HG02840 (cell line): Measurements from ENCODE around the gene KIRREL2.
"Not testable (repeated sequence)": the region's sequence is repeated elsewhere in the genome, so short reads cannot be mapped to it uniquely, and the experiment has no call there.

Experiments used
- ATAC-seq: cut with Tn5 transposase; IDR thresholded peaks from one replicate; pipeline ENCODE4 v1.9.1; 2021; ENCODE audit warnings: mild to moderate bottlenecking, moderate library complexity, moderate number of reproducible peaks; ENCODE audit not compliant: unreplicated experiment, low FRiP score

Gene KIRREL2

DNA sequence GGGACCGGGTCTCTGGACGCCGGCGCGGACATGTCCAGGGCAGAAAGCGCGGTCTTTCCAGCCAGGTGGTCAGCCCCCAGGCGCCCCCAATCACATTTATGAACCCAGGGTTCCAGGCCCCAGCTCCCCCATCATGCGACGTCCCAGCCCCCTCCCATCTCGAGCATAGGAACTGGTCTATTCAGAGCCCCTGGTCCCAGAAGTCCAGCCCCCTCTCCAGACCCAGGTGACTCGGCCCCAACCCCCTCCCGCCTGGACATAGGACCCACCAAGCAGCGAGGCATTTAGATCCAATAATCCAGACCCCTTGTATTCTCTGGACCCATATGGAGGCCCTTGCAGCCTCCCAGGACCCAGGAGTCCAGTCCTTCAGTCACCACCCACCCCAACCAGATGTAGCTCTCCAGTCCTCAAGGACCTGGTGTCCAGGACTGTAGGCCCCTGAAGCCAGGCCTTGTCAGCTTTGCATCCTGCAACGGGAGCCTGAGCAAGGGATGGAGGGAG is 12.2 kb downstream of the KIRREL2 start:
- ATAC-seq, result no peak

DNA sequence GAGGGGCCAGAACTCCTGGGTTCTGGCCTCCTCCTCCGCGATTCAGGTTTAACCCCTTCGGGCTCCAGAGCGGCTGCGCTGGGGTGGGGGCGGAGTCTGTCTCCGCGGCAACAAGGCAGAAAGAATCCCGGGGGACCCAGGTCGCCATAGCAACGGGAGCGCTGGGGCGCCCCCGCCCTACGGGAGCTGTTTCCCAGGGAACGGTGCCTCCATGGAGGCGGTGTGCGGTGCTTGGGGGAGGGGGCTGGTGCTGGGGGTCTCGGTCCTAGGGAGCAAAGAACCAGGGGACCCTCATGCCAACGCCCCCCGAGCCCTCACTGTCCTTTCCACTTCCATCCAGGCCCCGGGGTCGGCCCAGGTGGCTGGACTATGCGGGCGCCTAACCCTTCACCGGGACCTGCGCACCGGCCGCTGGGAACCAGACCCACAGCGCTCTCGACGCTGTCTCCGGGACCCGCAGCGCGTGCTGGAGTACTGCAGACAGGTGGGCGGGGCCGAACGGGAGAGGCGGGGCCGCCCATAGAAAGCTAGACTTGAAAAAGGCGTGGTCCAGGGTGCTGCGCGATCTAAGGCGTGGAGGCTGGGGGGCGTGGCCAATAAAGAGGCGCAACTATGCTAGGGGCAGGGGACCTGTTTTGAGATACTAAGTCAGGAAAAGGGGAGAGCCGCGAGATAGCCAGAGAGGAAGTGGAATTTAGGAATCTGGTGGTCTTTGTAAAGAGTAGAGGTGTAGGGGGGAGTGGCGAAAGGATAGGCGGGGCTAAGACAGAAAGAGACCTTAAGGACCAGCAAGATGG is 12.8 kb downstream of the KIRREL2 start:
- ATAC-seq, result no peak

GRCh38 chr19:35870124-35870736 is 13.5 kb downstream of the KIRREL2 start:
- ATAC-seq, result not testable (repeated sequence)

- no peak for ATAC-seq
These were observed 14.1 kb downstream of the KIRREL2 start for GRCh38 chr19:35870798-35871197.

GRCh38 chr19:35871611-35872010 is 14.9 kb downstream of the KIRREL2 start:
- ATAC-seq, result no peak

GRCh38 chr19:35872180-35872579 is 15.5 kb downstream of the KIRREL2 start:
- ATAC-seq, result no peak

DNA sequence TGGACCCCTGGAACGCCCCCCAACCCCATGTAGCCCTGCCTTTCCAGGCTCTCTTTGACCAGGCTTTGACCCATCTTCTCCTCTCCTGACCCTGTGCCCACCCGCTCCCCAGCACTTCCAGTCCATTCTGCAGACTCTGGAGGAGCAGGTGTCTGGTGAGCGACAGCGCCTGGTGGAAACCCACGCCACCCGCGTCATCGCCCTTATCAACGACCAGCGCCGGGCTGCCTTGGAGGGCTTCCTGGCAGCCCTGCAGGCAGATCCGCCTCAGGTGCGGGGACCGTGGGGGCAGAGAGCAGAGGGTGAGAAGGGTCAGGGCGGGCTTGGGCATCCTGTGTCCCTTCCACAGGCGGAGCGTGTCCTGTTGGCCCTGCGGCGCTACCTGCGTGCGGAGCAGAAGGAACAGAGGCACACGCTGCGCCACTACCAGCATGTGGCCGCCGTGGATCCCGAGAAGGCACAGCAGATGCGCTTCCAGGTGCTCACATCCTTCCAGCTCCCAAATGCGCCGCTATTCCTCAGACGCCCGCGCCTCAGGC is 17.8 kb downstream of the KIRREL2 start:
- no peak for ATAC-seq

- ATAC-seq, result no peak
These were observed 22.4 kb downstream of the KIRREL2 start for GRCh38 chr19:35879068-35879467.

GRCh38 chr19:35879770-35880317 is 23.1 kb downstream of the KIRREL2 start:
- ATAC-seq, result no peak

GRCh38 chr19:35882114-35882832 is 25.6 kb downstream of the KIRREL2 start:
- ATAC-seq, result no peak

DNA sequence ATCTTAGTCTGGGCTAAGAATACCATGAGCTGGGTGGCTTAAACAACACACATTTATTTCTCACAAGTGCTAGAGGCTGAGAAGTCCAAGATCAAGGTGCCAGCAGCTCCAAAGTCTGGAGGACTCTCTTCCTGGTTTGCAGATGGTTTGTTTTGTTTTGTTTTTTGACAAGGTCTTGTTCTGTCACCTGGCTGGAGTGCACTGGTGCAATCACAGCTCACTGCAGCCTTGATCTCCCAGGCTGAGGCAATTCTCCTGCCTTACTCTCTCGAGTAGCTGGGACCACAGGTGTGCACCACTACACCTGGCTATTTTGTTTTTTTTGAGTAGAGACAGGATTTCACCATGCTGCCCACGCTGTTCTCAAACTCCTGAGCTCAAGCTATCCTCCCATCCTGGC is 27.2 kb downstream of the KIRREL2 start:
- no peak for ATAC-seq

DNA sequence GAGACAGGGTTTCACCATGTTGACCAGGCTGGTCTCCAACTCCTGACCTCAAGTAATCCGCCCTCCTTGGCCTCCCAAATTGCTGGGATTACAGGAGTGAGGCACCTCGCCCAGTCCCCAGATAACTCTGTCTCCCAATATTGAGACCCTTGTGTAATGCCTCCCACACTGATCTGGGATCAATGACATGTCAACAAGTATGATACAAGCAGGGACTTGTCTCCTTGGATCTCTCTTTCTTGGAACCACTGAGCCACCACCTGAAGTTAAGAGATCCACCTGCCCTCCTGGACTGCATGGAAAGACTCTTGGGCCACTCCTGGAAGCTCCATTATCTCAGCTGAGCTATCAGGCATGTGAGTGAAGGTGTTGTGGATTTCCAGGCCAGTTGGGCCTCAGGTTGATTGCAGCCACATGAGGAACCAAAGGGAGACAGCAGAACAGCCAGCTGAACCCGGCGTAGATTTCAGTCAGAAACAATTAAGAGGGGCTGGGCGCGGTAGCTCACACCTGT is 28.6 kb downstream of the KIRREL2 start:
- ATAC-seq, result no peak

- no peak for ATAC-seq
These were observed 29.2 kb downstream of the KIRREL2 start for GRCh38 chr19:35885904-35886303.

DNA sequence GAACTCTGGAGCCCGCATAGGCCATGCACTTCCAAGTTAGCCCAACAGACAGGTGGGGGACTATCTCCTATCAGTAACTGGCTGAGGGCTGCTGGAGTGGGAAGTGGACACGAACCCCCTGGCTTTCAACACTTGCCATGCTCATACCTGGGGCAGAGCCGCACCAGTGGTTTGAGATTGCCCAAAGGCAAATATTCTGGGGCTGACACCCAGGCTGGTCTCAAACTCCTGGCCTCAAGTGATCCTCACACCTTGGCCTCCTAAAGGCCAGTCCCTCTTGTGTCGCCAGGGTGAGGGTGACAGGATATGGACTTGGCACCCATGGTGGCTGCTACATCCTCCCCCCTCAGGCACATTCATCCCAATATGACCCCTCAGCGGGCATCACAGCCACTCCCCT is 30.5 kb downstream of the KIRREL2 start:
- ATAC-seq, result no peak

DNA sequence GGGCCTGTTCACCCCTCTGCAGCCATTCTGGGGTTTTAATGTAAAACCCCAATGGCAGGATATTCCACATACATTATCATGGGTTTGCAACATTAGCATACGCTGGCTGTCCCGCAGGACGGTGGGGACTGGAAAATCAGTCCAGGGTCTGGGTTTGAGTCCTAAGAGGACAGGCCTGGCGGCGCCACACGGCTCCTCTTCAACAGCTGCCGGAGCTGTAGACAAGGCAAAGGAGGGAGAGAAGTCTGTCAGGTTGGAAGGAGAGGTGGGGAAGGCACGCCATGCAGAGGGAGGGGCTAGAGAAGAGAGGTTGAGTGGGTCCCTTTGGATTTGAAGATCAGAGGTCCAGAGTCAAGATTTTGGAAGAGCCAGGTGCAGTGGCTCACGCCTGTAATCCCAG is 31.7 kb downstream of the KIRREL2 start:
- ATAC-seq, result no peak

DNA sequence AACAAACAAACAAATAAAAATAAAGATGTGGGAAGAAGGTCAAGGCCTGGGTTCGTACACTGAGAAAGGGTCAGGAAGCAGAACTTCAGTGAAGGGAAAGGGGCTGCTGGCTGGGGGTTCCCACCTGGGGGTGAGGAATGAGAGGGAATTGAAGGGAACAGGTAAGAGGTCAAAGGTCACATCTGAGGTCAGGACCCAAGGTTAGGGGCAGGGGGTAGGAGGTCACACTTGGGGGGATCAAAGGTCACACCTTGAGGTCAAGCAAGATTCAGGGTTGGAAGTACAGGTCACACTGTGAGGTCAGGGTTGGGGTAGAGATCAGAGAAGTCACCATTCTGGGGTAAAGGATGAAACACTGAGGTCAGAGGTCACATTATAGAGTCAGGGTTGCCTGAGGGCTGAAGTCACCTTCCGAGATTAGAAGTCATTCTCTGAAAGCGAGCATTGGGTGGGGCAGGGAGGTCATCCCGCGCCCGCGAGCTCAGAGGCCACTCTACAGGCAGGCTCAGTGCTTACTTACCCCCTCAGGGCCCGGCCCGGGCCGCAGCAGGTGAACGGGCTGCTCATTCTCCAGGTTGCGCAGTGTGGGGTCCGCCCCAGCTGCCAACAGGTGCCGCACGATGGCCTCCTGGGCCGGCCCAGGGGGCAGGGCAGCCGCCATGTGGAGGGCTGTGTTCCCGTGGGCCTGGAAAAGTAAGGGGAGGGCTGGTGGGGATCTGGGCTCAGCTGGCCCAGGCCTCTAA is 32.8 kb downstream of the KIRREL2 start:
- no peak for ATAC-seq

GRCh38 chr19:35890113-35890650 is 33.5 kb downstream of the KIRREL2 start:
- ATAC-seq, result no peak

DNA sequence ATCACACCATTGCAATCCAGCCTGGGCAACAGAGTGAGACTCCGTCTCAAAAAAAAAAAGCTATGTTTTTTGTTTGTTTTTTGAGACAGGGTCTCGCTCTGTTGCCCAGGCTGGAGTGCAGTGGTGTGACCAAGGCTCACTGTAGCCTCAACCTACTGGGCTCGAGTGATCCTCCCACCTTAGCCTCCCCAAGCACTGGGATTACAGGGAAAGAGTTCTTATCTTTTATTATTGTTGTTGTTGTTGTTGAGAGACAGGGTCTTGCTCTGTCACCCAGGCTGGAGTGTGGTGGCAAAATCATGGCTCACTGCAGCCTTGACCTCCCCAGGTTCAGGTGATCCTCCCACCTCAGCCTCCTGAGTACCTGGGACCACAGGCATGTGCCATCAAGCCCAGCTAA is 35.1 kb downstream of the KIRREL2 start:
- not testable (repeated sequence) for ATAC-seq

DNA sequence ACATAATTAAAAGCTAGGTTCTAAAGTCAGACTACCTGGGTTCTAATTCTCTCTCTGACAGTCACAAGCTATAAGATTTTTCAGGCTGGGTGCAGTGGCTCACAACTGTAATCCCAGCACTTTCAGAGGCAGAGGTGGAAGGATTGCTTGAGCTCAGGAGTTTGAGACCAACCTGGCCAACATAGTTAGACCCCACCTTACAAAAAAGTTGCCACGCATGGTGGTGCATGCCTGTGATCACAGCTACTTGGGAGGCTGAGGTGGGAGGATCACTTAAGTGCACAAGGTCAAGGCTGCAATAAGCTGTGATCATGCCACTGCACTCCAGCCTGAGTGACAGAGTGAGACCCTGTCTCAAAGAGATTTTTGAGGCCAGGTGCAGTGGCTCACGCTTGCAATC is 37.6 kb downstream of the KIRREL2 start:
- ATAC-seq, result no peak
